C4-2B (cell line): ENCODE results near the gene HIP1.
"Not testable (repeated sequence)": the region's sequence is repeated elsewhere in the genome, so short reads cannot be mapped to it uniquely, and the experiment has no call there.

Source experiments
- H3K27ac ChIP-seq: fragments of 450-650 bp; 2 replicates; pipeline ENCODE4 v1.5.1; 2017
- CTCF ChIP-seq: fragments of 450-650 bp; conservative IDR thresholded peaks from 2 replicates; pipeline ENCODE4 v1.5.1; 2017; ENCODE audit warnings: mild to moderate bottlenecking
- ZFX ChIP-seq: fragments of 450-650 bp; IDR thresholded peaks from 2 replicates; pipeline ENCODE4 v1.6.1; 2017

Gene HIP1

GRCh38 chr7:75639071-75639885, 99.5 kb downstream of the HIP1 start:
- 0 out of 2 replicates have a peak, but pooled peaks have one; percentile 13 for TF ChIP-seq ZFX
- TF ChIP-seq CTCF = no peak
- H3K27ac ChIP-seq = peak overlapping the region; percentile 67

- H3K27ac ChIP-seq = peak overlapping the region; percentile 67
- TF ChIP-seq CTCF (no peak), ZFX (no peak)
These were observed 100.1 kb downstream of the HIP1 start for GRCh38 chr7:75638594-75639070.

- TF ChIP-seq ZFX = no peak
- TF ChIP-seq CTCF = no peak
These were observed 100.7 kb downstream of the HIP1 start for GRCh38 chr7:75637854-75638593.

GRCh38 chr7:75635036-75635435, 103.7 kb downstream of the HIP1 start:
- TF ChIP-seq ZFX = no peak
- TF ChIP-seq CTCF = no peak
- H3K27ac ChIP-seq = no peak overlapping the region

More at GRCh38 chr7:75637854-75638593, 100.7 kb downstream of the HIP1 start:
- peak overlapping the region; percentile 67 for H3K27ac ChIP-seq

GRCh38 chr7:75632587-75632986, 106.2 kb downstream of the HIP1 start:
- H3K27ac ChIP-seq = not testable (repeated sequence)

- no peak for TF ChIP-seq CTCF
- TF ChIP-seq ZFX = no peak
- H3K27ac ChIP-seq = no peak overlapping the region
These were observed 107.0 kb downstream of the HIP1 start for GRCh38 chr7:75631711-75632110.

- no peak for TF ChIP-seq CTCF
- no peak for TF ChIP-seq ZFX
- no peak overlapping the region for H3K27ac ChIP-seq
These were observed 108.2 kb downstream of the HIP1 start for GRCh38 chr7:75630549-75630948.
